Measurements from ENCODE around the gene RAB3A. TPM values are rescaled to one million over a fixed set of nuclear protein-coding genes. Genes with fewer than 3 reads are reported as not detected.

RAB3A gene
- total RNA-seq, 1 donor from 2014 or later: 5.6 TPM

DNA sequence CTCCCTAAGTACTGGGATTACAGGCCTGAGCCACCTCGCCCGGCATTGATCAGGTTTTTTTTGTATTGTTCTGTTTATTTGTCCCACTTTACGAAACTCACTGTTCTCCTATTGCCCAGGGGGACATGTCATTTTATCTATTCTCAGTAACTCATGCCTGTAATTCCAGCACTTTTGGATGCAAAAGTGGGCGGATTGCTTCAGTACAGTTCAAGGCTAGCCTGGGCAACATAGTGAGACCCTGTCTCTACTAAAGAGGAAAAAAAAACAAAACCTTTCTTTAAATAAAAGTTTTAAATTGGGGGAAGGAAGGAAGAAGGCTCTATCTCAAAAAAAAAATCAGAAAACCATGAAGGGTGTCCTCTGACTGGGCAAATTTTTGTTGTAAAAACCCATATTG, 13.6 kb downstream of the RAB3A start:
- H3K27me3 ChIP-seq: no peaks in the 10 kb centered on the region
- intact Hi-C loops (cut with DNase I): no loop called here
- no peak for TF ChIP-seq POLR2AphosphoS5 (IDR thresholded peaks at IDR 0.05; ENCODE audit: insufficient read depth in 1 of 2, low read depth in 1 of 2)
- TF ChIP-seq, protein P1, sequence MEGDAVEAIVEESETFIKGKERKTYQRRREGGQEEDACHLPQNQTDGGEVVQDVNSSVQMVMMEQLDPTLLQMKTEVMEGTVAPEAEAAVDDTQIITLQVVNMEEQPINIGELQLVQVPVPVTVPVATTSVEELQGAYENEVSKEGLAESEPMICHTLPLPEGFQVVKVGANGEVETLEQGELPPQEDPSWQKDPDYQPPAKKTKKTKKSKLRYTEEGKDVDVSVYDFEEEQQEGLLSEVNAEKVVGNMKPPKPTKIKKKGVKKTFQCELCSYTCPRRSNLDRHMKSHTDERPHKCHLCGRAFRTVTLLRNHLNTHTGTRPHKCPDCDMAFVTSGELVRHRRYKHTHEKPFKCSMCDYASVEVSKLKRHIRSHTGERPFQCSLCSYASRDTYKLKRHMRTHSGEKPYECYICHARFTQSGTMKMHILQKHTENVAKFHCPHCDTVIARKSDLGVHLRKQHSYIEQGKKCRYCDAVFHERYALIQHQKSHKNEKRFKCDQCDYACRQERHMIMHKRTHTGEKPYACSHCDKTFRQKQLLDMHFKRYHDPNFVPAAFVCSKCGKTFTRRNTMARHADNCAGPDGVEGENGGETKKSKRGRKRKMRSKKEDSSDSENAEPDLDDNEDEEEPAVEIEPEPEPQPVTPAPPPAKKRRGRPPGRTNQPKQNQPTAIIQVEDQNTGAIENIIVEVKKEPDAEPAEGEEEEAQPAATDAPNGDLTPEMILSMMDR (IDR thresholded peaks at IDR 0.05): no peak
- no peak for TF ChIP-seq POLR2A (IDR thresholded peaks at IDR 0.05)

DNA sequence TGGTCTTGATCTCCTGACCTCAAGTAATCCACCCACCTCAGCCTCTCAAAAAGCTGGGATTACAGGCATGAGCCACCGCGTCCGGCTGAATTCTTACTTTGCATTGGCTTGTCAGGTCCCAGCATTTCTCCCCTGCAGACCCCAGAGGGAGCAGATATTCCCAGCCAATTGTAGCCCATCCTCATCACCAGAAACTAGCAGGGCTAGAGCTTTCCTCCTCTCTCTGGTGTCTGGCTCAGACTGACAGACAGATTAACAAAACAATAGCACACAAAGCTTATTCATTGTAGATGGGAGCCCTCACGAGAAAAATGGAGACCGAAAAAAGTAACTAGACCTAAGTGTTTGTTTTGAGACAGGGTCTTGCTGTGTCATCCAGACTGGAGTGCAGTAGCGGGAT, 18.3 kb downstream of the RAB3A start:
- Histone ChIP-seq H3K4me1 (no peaks in the 10 kb centered on the region), H3K27me3 (no peaks in the 10 kb centered on the region), H3K36me3 (no peaks in the 10 kb centered on the region), H3K9me3 (no peaks in the 10 kb centered on the region), H3K4me3 (no peak overlapping the region), H3K27ac (no peak overlapping the region)
- TF ChIP-seq POLR2A (IDR thresholded peaks at IDR 0.05) (no peak), POLR2AphosphoS5 (IDR thresholded peaks at IDR 0.05; ENCODE audit: insufficient read depth in 1 of 2, low read depth in 1 of 2) (no peak)
- TF ChIP-seq, protein P1 (IDR thresholded peaks at IDR 0.05): no peak
- intact Hi-C loops (cut with DNase I): no loop called here
- DNase-seq (ENCODE audit: extremely low spot score in 2 of 2): no peak

More for the DNA sequence above, 13.6 kb downstream of the RAB3A start:
- no peak overlapping the region for H3K4me3 ChIP-seq
- H3K27ac ChIP-seq: no peak overlapping the region
- peaks cover 25% of the 10 kb centered on the region for H3K4me1 ChIP-seq
- no peaks in the 10 kb centered on the region for H3K9me3 ChIP-seq
- no peaks in the 10 kb centered on the region for H3K36me3 ChIP-seq
- no peak for DNase-seq (ENCODE audit: extremely low spot score in 2 of 2)

DNA sequence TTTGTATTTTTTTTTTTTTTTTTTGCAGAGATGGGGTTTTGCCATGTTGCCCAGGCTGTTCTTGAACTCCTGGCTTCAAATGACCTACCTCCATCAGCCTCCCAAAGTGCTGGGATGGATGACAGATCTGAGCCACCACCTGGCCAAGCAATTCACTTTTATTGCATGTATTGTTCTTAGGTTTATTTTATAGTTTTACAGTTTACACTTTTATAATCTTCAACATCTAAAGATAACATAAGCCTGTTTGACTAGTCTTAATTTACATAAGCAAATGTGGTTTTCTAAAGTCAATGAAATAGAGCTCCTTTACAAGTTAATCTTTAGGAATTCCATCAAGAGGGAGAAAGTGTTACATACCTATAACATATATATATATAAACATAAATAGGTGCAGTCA, 20.3 kb downstream of the RAB3A start:
- no peak overlapping the region for H3K4me3 ChIP-seq
- DNase-seq (ENCODE audit: extremely low spot score in 2 of 2): no peak
- no peaks in the 10 kb centered on the region for H3K27me3 ChIP-seq
- TF ChIP-seq, protein P1 (IDR thresholded peaks at IDR 0.05): no peak
- TF ChIP-seq POLR2AphosphoS5 (IDR thresholded peaks at IDR 0.05; ENCODE audit: insufficient read depth in 1 of 2, low read depth in 1 of 2) (no peak), POLR2A (IDR thresholded peaks at IDR 0.05) (no peak)
- H3K9me3 ChIP-seq: no peaks in the 10 kb centered on the region
- intact Hi-C loops (cut with DNase I): no loop called here
- H3K4me1 ChIP-seq: no peaks in the 10 kb centered on the region
- no peaks in the 10 kb centered on the region for H3K36me3 ChIP-seq
- no peak overlapping the region for H3K27ac ChIP-seq

DNA sequence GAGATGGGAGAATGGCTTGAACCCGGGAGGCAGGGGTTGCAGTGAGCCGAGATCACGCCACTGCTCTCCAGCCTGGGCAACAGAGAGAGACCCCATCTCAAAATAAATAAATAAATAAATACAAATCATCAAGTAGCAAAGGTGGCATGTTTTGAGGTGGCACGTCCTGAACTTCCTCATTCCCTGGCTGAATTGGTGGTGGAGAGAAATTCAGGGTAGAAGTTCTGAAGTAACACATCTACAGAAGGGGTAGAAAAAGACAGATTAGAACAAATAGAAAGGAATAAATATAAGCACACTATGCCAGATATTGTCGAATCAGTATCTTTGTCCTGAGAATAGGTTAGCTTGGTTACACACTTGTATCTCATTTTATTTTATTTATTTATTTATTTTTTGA, 23.9 kb downstream of the RAB3A start:
- no peak overlapping the region for H3K4me3 ChIP-seq
- no peaks in the 10 kb centered on the region for H3K9me3 ChIP-seq
- TF ChIP-seq, protein P1 (IDR thresholded peaks at IDR 0.05): no peak
- no peak overlapping the region for H3K27ac ChIP-seq
- no peaks in the 10 kb centered on the region for H3K36me3 ChIP-seq
- intact Hi-C loops (cut with DNase I): no loop called here
- DNase-seq (ENCODE audit: extremely low spot score in 2 of 2): no peak
- peaks cover under 1% of the 10 kb centered on the region for H3K4me1 ChIP-seq
- H3K27me3 ChIP-seq: no peaks in the 10 kb centered on the region

DNA sequence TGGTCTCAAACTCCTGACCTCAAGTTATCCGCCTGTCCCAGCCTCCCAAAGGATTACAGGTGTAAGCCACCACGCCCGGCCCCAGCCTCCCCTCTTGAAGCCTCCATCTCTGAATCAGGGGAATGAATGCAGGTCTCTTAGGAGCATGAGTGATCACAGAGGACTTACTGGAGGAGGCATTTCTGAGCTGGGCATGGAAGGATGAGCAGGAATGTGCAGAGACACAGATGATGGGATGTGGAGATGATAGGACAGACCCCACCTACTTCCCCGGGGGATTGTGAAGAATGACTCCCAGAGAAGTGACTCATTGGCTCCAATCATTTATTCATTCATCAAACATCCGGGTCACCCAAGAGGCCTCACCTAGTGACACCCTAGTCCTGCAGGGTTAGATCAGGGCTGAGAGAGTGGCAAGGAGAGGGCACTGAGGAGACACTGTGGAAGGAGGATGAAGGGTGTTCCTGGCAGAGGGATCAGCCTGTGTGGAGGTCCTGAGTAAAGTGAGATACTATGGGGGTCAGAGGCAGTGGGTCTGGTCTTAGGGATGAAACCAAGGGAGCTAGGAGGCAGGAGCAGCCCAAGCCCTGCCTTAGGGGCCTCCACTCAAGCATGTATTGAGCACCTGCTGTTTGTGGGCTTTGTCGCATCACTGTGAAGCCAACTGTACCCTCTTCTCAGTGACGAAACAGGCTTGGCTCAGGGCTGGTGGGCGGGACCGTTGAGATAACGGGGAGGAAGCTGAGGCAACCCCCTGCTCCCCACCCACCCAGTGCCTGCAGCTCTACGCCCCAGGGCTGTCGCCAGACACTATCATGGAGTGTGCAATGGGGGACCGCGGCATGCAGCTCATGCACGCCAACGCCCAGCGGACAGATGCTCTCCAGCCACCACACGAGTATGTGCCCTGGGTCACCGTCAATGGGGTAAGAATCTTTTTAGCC, 27.2 kb downstream of the RAB3A start:
- Histone ChIP-seq H3K4me1 (peaks cover 16% of the 10 kb centered on the region), H3K9me3 (no peaks in the 10 kb centered on the region), H3K36me3 (no peaks in the 10 kb centered on the region), H3K27me3 (no peaks in the 10 kb centered on the region), H3K27ac (no peak overlapping the region), H3K4me3 (no peak overlapping the region)
- intact Hi-C loops (cut with DNase I): no loop called here
- DNase-seq (ENCODE audit: extremely low spot score in 2 of 2): peak in 1 of 2 donors; percentile 74
- TF ChIP-seq, protein P1 (IDR thresholded peaks at IDR 0.05): no peak
- no peak for TF ChIP-seq POLR2AphosphoS5 (IDR thresholded peaks at IDR 0.05; ENCODE audit: insufficient read depth in 1 of 2, low read depth in 1 of 2)
- TF ChIP-seq POLR2A (IDR thresholded peaks at IDR 0.05): no peak

Measured in vagina (tissue), 2 donors.